Tibial artery (tissue), 4 donors: ENCODE results near the gene CTSE.
"Not testable (repeated sequence)": the region's sequence is repeated elsewhere in the genome, so short reads cannot be mapped to it uniquely, and the experiment has no call there.

Source experiments
- DNase-seq, 2 donors: peaks; one replicate each; pipeline ENCODE4 v3.0.0-alpha.2; 2019
- H3K27ac ChIP-seq, 2 donors: fragments of 200-600 bp; sonication (generic) in 1 of 2; 1 replicate in 1 of 2; 2 replicates in 1 of 2; pipeline ENCODE4 v1.5.1; 2018 to 2019; ENCODE audit warnings: mild to moderate bottlenecking in 1 of 2
- H3K27me3 ChIP-seq, 2 donors: fragments of 200-600 bp; sonication (generic) in 1 of 2; one replicate each; pipeline versions ENCODE4 v1.5.1 to v1.6.0; 2016 to 2019
- H3K36me3 ChIP-seq, 3 donors: fragments of 200-600 bp; sonication (generic) in 2 of 3; one replicate each; pipeline ENCODE4 v1.5.1; 2016 to 2019; ENCODE audit warnings: mild to moderate bottlenecking in 2 of 3
- H3K4me1 ChIP-seq, 4 donors: fragments of 200-600 bp; sonication (generic) in 2 of 4; 1 replicate in 3 of 4; 2 replicates in 1 of 4; pipeline ENCODE4 v1.5.1; 2016 to 2019
- H3K4me3 ChIP-seq, 2 donors: fragments of 200-600 bp; sonication (generic) in 1 of 2; 1 replicate in 1 of 2; 2 replicates in 1 of 2; pipeline ENCODE4 v1.5.1; 2018 to 2019; ENCODE audit warnings: mild to moderate bottlenecking in 2 of 2
- H3K9me3 ChIP-seq, 3 donors: fragments of 200-600 bp; sonication (generic) in 1 of 3; one replicate each; pipeline ENCODE4 v1.5.1; 2016 to 2019
- intact Hi-C: fragments of 100-400 bp; cut with DNase I; formaldehyde crosslinking; loops from one replicate; pipeline ENCODE4 v1.15.0; 2023; ENCODE audit warnings: low total_unique reads
- TF ChIP-seq, protein P1 (sequence below), 2 experiments: fragments of 200-600 bp in 1 of 2; fragments of 450-650 bp in 1 of 2; IDR thresholded peaks; one replicate each; pipeline ENCODE4 v1.5.1; 2017 to 2019; ENCODE audit warnings: antibody characterized with exemption in 2 of 2, mild to moderate bottlenecking in 1 of 2, moderate library complexity in 1 of 2

Gene CTSE

DNA sequence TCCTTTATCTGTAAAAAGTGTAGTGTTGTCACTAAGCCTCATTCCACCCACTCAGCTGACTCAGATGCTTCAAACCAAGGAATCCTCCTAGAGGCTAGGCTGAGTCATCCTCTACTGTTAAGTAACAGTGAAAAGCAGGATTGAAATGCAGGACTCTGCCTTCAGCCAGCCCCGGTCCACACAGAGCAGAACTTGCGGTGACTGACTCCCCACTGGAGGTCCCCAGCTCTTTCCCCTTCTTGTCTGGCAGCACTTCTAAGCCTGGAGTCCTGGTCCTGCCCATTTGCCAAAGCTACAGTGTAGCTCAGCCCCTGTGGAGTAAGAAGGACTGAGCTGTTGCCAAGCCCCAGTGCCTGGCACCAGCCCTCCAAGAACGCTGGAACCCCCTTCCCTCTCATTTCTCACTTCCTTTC, 22.2 kb downstream of the CTSE start:
- peaks cover 0 to 34% (median 29%) of the 10 kb centered on the region in 4 donors for H3K4me1 ChIP-seq
- peak overlapping the region in 1 of 2 donors; percentile 72 for H3K27ac ChIP-seq
- peak; percentile 62 to 73 for DNase-seq
- peak overlapping the region; percentile 20 to 27 for H3K4me3 ChIP-seq
- H3K9me3 ChIP-seq: no peaks in the 10 kb centered on the region
- TF ChIP-seq, protein P1, sequence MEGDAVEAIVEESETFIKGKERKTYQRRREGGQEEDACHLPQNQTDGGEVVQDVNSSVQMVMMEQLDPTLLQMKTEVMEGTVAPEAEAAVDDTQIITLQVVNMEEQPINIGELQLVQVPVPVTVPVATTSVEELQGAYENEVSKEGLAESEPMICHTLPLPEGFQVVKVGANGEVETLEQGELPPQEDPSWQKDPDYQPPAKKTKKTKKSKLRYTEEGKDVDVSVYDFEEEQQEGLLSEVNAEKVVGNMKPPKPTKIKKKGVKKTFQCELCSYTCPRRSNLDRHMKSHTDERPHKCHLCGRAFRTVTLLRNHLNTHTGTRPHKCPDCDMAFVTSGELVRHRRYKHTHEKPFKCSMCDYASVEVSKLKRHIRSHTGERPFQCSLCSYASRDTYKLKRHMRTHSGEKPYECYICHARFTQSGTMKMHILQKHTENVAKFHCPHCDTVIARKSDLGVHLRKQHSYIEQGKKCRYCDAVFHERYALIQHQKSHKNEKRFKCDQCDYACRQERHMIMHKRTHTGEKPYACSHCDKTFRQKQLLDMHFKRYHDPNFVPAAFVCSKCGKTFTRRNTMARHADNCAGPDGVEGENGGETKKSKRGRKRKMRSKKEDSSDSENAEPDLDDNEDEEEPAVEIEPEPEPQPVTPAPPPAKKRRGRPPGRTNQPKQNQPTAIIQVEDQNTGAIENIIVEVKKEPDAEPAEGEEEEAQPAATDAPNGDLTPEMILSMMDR (IDR thresholded peaks at IDR 0.05): no peak
- H3K36me3 ChIP-seq: no peaks in the 10 kb centered on the region
- intact Hi-C loops: no loop called here
- H3K27me3 ChIP-seq: no peaks in the 10 kb centered on the region

DNA sequence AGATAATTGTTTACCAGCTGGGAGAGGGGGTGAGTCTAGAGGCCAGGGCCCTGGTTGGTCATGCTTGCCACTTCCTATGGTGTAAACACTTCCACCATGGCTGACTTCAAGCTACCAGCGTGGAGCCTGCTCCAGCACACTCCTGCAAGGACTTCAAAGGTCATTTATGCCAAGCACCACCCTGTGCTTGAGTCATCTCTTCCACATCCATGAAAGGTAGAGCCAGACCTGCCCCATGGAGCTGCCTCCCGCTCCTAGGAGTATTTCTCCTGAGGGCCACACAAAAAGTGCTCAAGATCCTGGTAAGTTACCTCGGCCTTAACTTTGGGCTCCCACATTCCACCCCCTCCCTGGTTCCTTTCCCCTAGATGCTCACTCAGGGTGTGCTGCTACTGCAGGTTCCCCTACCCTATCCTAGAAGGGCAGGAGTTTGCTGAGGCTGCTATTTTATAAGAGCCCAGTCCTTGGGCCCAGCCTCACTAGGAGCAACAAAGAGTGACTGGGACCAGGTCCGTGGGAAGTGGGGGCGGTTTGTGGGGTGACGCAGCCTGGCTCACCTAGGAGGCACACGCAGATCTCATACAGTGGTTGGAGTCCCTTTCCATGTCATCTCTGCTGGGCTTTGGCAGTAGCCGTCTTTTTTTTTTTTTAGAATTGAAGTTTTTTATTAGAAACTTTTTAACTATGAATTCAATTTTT, 22.9 kb downstream of the CTSE start:
- intact Hi-C loops: no loop called here
- Histone ChIP-seq H3K4me1 (peaks cover 0 to 34% (median 29%) of the 10 kb centered on the region in 4 donors), H3K9me3 (no peaks in the 10 kb centered on the region), H3K36me3 (no peaks in the 10 kb centered on the region), H3K27ac (peak overlapping the region in 1 of 2 donors; percentile 7), H3K27me3 (no peaks in the 10 kb centered on the region), H3K4me3 (no peak overlapping the region)
- DNase-seq: no peak
- TF ChIP-seq, protein P1 (IDR thresholded peaks at IDR 0.05): no peak

DNA sequence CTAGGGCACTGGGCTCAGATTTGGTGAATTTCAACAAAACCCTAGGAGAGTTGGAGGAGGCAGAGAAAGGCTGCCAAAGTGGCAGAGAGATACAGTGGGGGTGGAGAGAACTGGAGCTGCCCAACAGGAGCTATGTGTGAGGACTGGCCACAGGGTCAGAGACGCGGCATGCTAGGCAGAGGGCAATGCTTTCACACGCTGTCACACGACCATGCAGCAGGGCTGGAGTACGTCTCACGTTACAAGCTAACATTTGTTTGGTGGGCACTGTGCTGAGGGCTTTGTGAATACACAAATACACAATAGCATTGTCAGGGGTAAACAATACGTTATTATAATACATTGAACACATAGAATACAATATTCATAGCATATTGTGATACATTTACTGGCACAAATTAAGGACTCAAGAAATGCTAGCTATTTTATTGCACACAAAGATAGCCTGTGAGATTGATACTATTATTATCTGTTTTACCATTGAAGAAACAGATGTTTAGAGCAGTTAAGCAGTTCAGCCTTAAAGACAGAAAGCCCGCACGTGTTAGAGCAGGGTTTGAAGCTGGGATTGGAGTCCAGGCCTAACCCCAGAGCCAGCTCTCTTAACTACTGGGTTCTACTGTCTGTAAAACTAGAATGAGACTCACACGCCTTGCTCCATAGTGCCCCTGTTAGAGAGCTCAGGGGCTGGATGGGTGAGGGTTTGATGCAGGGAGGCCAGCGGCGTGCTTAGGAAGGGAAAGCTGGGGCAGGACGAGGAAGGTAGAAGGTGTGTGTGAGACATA, 25.0 kb downstream of the CTSE start:
- Histone ChIP-seq H3K9me3 (no peaks in the 10 kb centered on the region), H3K4me1 (peaks cover 0 to 30% (median 27%) of the 10 kb centered on the region in 4 donors), H3K4me3 (no peak overlapping the region), H3K36me3 (peaks cover 0 to under 1% (median 0%) of the 10 kb centered on the region in 3 donors), H3K27me3 (no peaks in the 10 kb centered on the region), H3K27ac (no peak overlapping the region)
- no peak for DNase-seq
- TF ChIP-seq, protein P1 (IDR thresholded peaks at IDR 0.05): no peak
- intact Hi-C loops: no loop called here

DNA sequence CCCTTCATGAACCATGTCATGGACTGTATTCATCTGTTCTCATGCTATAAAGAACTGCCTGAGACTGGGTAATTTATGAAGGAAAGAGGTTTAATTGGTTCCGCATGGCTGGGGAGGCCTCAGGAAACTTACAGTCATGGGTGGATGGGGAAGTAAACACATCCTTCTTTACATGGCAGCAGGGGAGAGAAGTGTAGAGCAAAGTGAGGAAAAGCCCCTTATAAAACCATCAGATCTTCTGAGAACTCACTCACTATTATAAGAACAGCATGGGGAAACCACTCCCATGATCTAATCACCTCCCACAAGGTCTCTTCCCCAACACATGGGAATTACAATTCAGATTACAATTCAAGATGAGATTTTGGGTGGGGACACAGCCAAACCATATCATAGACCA, 27.1 kb downstream of the CTSE start:
- intact Hi-C loops: not testable (repeated sequence)

DNA sequence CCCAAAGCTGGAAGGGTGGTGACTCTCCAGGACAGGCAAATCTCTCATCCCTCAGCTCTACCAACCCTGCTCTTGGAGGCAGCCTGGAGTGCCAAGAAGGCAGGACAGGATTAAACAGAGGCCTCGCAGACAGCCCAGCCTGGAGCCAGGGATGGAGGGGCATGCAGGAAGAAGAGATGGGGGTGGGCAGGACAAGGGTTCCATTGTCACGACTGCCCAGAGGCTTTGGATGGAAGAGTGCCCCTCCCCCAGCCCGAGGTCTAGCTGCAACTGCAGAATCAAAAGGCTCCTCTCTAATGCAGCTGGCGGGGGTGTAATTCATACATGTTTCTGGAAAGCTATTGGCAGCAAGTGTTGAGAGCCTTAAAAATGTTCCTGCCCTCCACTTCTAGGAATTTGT, 29.3 kb downstream of the CTSE start:
- Histone ChIP-seq H3K36me3 (peaks cover 8 to 29% (median 18%) of the 10 kb centered on the region in 3 donors), H3K27ac (no peak overlapping the region), H3K4me3 (no peak overlapping the region), H3K27me3 (no peaks in the 10 kb centered on the region), H3K4me1 (peaks cover 0 to 7% (median 0%) of the 10 kb centered on the region in 4 donors), H3K9me3 (no peaks in the 10 kb centered on the region)
- TF ChIP-seq, protein P1 (IDR thresholded peaks at IDR 0.05): no peak
- no peak for DNase-seq
- intact Hi-C loops: no loop called here

More for the DNA sequence above, 27.1 kb downstream of the CTSE start:
- H3K4me3 ChIP-seq, H3K27me3 ChIP-seq, DNase-seq, H3K27ac ChIP-seq, H3K4me1 ChIP-seq, H3K9me3 ChIP-seq: not testable (repeated sequence)
- H3K36me3 ChIP-seq: peaks cover 8 to 18% (median 10%) of the 10 kb centered on the region in 3 donors

DNA sequence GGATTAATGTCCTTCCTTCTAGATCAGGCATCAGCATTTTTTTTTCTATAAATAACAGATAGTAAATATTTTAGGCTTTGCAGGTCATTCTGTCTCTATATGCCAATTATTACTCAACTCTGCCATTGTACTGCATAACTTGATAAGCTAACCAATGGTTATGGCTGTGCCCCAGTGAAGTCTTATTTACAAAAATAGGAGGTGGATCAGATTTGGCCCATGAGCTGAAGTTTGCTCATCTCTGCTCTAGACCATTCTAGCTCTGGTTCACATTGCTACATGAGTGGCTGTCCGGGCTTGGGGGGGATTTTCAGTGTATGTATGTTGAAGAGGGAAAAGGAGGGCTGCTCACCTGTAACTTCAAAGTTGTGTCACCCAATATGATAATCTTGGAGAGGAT, 30.6 kb downstream of the CTSE start:
- Histone ChIP-seq H3K4me3 (no peak overlapping the region), H3K27ac (no peak overlapping the region), H3K36me3 (peaks cover 8 to 29% (median 18%) of the 10 kb centered on the region in 3 donors), H3K27me3 (no peaks in the 10 kb centered on the region), H3K4me1 (peaks cover 0 to 4% (median 0%) of the 10 kb centered on the region in 4 donors), H3K9me3 (no peaks in the 10 kb centered on the region)
- intact Hi-C loops: no loop called here
- DNase-seq: no peak
- TF ChIP-seq, protein P1 (IDR thresholded peaks at IDR 0.05): no peak
